AG09319 (cell line): Measurements from ENCODE around the gene PIP4K2B.
A peak's percentile ranks its signal among the peaks of the same experiment; 100 is the strongest.

Source experiments
- DNase-seq: peaks from one replicate; pipeline ENCODE4 v3.0.0-alpha.2; 2010; ENCODE audit warnings: low read depth; ENCODE audit errors: extremely low read depth
- CTCF ChIP-seq: IDR thresholded peaks from 2 replicates; pipeline ENCODE4 v1.5.1; 2011; ENCODE audit warnings: low read depth, mild to moderate bottlenecking, inconsistent platforms, low read length, moderate library complexity

PIP4K2B gene

GRCh38 chr17:38735161-38735997, 64.0 kb downstream of the PIP4K2B start:
- no peak for DNase-seq
- peak; percentile 91 for TF ChIP-seq CTCF

GRCh38 chr17:38733982-38734973, 65.1 kb downstream of the PIP4K2B start:
- TF ChIP-seq CTCF: no peak; the same call in 1 of the 2 replicates
- no peak for DNase-seq

- DNase-seq: no peak
- TF ChIP-seq CTCF: no peak
Observed at GRCh38 chr17:38733282-38733981, 65.9 kb downstream of the PIP4K2B start.

- no peak for DNase-seq
- TF ChIP-seq CTCF: no peak
Observed at GRCh38 chr17:38732376-38733281, 66.7 kb downstream of the PIP4K2B start.

- no peak for TF ChIP-seq CTCF
- no peak for DNase-seq
Observed at GRCh38 chr17:38731526-38732294, 67.6 kb downstream of the PIP4K2B start.
